HepG2 (cell line): Measurements from ENCODE around the gene CXCL8. TPM values are rescaled to one million over a fixed set of nuclear protein-coding genes. Genes with fewer than 3 reads are reported as not detected.

ENCODE experiments used
- ATAC-seq: fragments of 200-7000 bp; cut with Tn5 transposase; 3 replicates; pipeline ENCODE4 v1.9.1; 2020; ENCODE audit warnings: mild to moderate bottlenecking, moderate library complexity
- BruUV-seq: library from RNA; stranded (reverse); fragments of 400-500 nt; replicated peaks from 2 replicates; lab custom pipeline; 2021; lab: Mats Ljungman, UMichigan
- CTCF ChIA-PET: fragments of 300-600 bp; formaldehyde crosslinking; extraction: SDS; loops from one replicate; lab custom pipeline; 2021; ENCODE audit warnings: low total read pairs, inconsistent platforms, low intra/inter-chr PET ratio; lab: Yijun Ruan, JAX
- POLR2A ChIA-PET: fragments of 350-600 bp; sonication (Branson Sonifier 250); formaldehyde crosslinking; loops from one replicate; lab custom pipeline; 2020; ENCODE audit warnings: antibody characterized with exemption, inconsistent platforms; lab: Yijun Ruan, JAX
- DNase-seq: peaks from one replicate; pipeline ENCODE4 v3.0.0-alpha.2; 2015; ENCODE audit warnings: low spot score
- FAIRE-seq: peaks from 3 replicates; lab custom pipeline; 2011; peaks lifted over from hg19 to GRCh38; lab: Jason Lieb, UNC
- H2AFZ ChIP-seq: one replicate; pipeline ENCODE4 v1.6.1; 2011; ENCODE audit warnings: low read length, inconsistent platforms
- H3K27ac ChIP-seq: fragments of 300-600 bp; 3 replicates; pipeline ENCODE4 v1.8.0; 2011; ENCODE audit warnings: mixed run types, mild to moderate bottlenecking, mixed read lengths, low read length, inconsistent platforms; ENCODE audit not compliant: insufficient read depth; ENCODE audit errors: extremely low read length
- H3K27me3 ChIP-seq, 2 experiments: fragments of 200-600 bp in 1 of 2; 2 replicates in 1 of 2; 3 replicates in 1 of 2; pipeline versions ENCODE4 v1.6.0 to v1.8.0; 2011; ENCODE audit warnings: low read length in 2 of 2, mild to moderate bottlenecking in 2 of 2, moderate library complexity in 2 of 2, inconsistent platforms in 1 of 2; ENCODE audit not compliant: insufficient read depth in 2 of 2, control insufficient read depth in 1 of 2
- H3K36me3 ChIP-seq, 2 experiments: fragments of 200-600 bp in 1 of 2; replicated peaks in 1 of 2; 2 replicates in 1 of 2; 3 replicates in 1 of 2; pipeline versions ENCODE4 v1.5.1 to v1.8.0; 2011; ENCODE audit warnings: low read length in 2 of 2, inconsistent platforms in 1 of 2; ENCODE audit not compliant: insufficient read depth in 2 of 2, control insufficient read depth in 1 of 2
- H3K4me1 ChIP-seq: 2 replicates; pipeline ENCODE4 v1.5.1; 2012; ENCODE audit warnings: low read length, inconsistent platforms; ENCODE audit not compliant: insufficient read depth
- H3K4me2 ChIP-seq: 2 replicates; pipeline ENCODE4 v1.6.0; 2011; ENCODE audit warnings: low read depth, low read length, inconsistent platforms
- H3K4me3 ChIP-seq, 3 experiments: fragments of 200-600 bp in 1 of 3; sonication (generic), shearing (Covaris generic) in 1 of 3; replicated peaks in 1 of 3; 2 replicates each; pipeline ENCODE4 v1.5.1; 2011 to 2016; ENCODE audit warnings: low read length in 3 of 3, inconsistent platforms in 2 of 3, low read depth in 2 of 3, mild to moderate bottlenecking in 2 of 3, control low read depth in 1 of 3, mixed read lengths in 1 of 3; ENCODE audit not compliant: insufficient read depth in 1 of 3
- H3K79me2 ChIP-seq: one replicate; pipeline ENCODE4 v1.6.1; 2011; ENCODE audit warnings: low read length, inconsistent platforms; ENCODE audit not compliant: insufficient read depth
- H3K9ac ChIP-seq: 2 replicates; pipeline ENCODE4 v1.6.0; 2011; ENCODE audit warnings: mild to moderate bottlenecking, low read depth, low read length, inconsistent platforms; ENCODE audit not compliant: insufficient read depth
- H3K9me3 ChIP-seq: 2 replicates; pipeline ENCODE4 v1.5.1; 2012; ENCODE audit warnings: mild to moderate bottlenecking, low read length
- H4K20me1 ChIP-seq: 2 replicates; pipeline ENCODE4 v1.6.0; 2011; ENCODE audit warnings: inconsistent platforms, mild to moderate bottlenecking, low read length, moderate library complexity; ENCODE audit not compliant: insufficient read depth
- AGO1 ChIP-seq: fragments of 200-400 bp; formaldehyde crosslinking; IDR thresholded peaks from 2 replicates; pipeline ENCODE4 v1.6.1; 2017; ENCODE audit warnings: mild to moderate bottlenecking, low read depth, low read length, moderate library complexity; ENCODE audit not compliant: poor library complexity, severe bottlenecking
- BRF2 ChIP-seq: sonication (generic); formaldehyde crosslinking; IDR thresholded peaks from 2 replicates; pipeline ENCODE4 v1.8.1; 2022; ENCODE audit warnings: mild to moderate bottlenecking, missing genetic modification reagents
- ERF ChIP-seq: IDR thresholded peaks from 2 replicates; pipeline ENCODE4 v1.6.1; 2018; ENCODE audit warnings: missing biosample characterization, missing genetic modification reagents
- HMGXB4 ChIP-seq, 2 experiments: sonication (generic) in 1 of 2; formaldehyde crosslinking in 1 of 2; IDR thresholded peaks; 2 replicates each; pipeline versions ENCODE4 v1.4.0 to v1.6.1; 2018 to 2020; ENCODE audit warnings: missing genetic modification reagents in 2 of 2, borderline replicate concordance in 1 of 2, low read depth in 1 of 2, mild to moderate bottlenecking in 1 of 2, missing biosample characterization in 1 of 2
- HOXA9 ChIP-seq: sonication (generic); formaldehyde crosslinking; IDR thresholded peaks from 2 replicates; pipeline ENCODE4 v1.8.1; 2022; ENCODE audit warnings: missing genetic modification reagents, mild to moderate bottlenecking, moderate library complexity, borderline replicate concordance
- KDM1A ChIP-seq: IDR thresholded peaks from 2 replicates; pipeline ENCODE4 v1.6.1; 2016; ENCODE audit warnings: missing compliant biosample characterization
- REL ChIP-seq: sonication (generic); formaldehyde crosslinking; conservative IDR thresholded peaks from 2 replicates; pipeline ENCODE4 v1.8.0; 2022; ENCODE audit warnings: mild to moderate bottlenecking, missing genetic modification reagents, moderate library complexity
- TBX3 ChIP-seq: fragments of 450-650 bp; IDR thresholded peaks from 2 replicates; pipeline ENCODE4 v1.6.1; 2017; ENCODE audit warnings: antibody characterized with exemption, mild to moderate bottlenecking, inconsistent platforms, borderline replicate concordance
- ZFP36 ChIP-seq: fragments of 150-350 bp; IDR thresholded peaks from 2 replicates; pipeline ENCODE4 v1.6.1; 2018; ENCODE audit warnings: borderline replicate concordance, low read length, low read depth; ENCODE audit not compliant: partially characterized antibody
- ZMYM2 ChIP-seq: sonication (generic); formaldehyde crosslinking; IDR thresholded peaks from 2 replicates; pipeline ENCODE4 v1.8.0; 2022; ENCODE audit warnings: mild to moderate bottlenecking, missing genetic modification reagents
- ZNF383 ChIP-seq: sonication (generic); formaldehyde crosslinking; IDR thresholded peaks from 2 replicates; pipeline ENCODE4 v1.4.0; 2020; ENCODE audit warnings: missing genetic modification reagents, mild to moderate bottlenecking, borderline replicate concordance
- ZNF615 ChIP-seq: sonication (generic); formaldehyde crosslinking; IDR thresholded peaks from 2 replicates; pipeline ENCODE4 v1.5.0; 2020; ENCODE audit warnings: mild to moderate bottlenecking, missing genetic modification reagents, borderline replicate concordance
- ZNF768 ChIP-seq: sonication (generic); formaldehyde crosslinking; IDR thresholded peaks from 2 replicates; pipeline ENCODE4 v1.4.0; 2020; ENCODE audit warnings: missing genetic modification reagents
- ZNF790 ChIP-seq: sonication (generic); formaldehyde crosslinking; IDR thresholded peaks from 2 replicates; pipeline ENCODE4 v1.8.0; 2022; ENCODE audit warnings: missing genetic modification reagents, mild to moderate bottlenecking, borderline replicate concordance
- WGBS: methylation state at CpG from one replicate; pipeline ENCODE4 v1.1.6; 2017; ENCODE audit warnings: low lambda C conversion rate; 5-methylcytosine and 5-hydroxymethylcytosine counted together
- in situ Hi-C: cut with HindIII; loops from 2 replicates; pipeline ENCODE4 v1.10.0; 2017; ENCODE audit warnings: low pct_unique_long_range_greater_than_20kb; ENCODE audit not compliant: extremely low pct_ligation_motif_present
- intact Hi-C: fragments of 100-400 bp; cut with micrococcal nuclease; formaldehyde crosslinking; loops from one replicate; pipeline ENCODE4 v1.10.0; 2022; ENCODE audit not compliant: unreplicated experiment
- polyA plus RNA-seq, 8 experiments: library from polyadenylated mRNA; depleted of rRNA in 3 of 8; stranded (reverse) in 7 of 8; unstranded in 1 of 8; fragments of >200 nt; fragmentation: Illumina TruSeq in 4 of 8; extraction: Trizol in 4 of 8; gene quantifications; 2 replicates each; pipeline versions ENCODE4 v1.2.1 to v1.2.3, GENCODE V29; 2011 to 2016; ENCODE audit warnings: low read depth in 4 of 8, missing spikeins in 1 of 8, mixed read lengths in 1 of 8; ENCODE audit not compliant: insufficient read depth in 1 of 8
- total RNA-seq, 5 experiments: library from RNA; depleted of rRNA; stranded (reverse); fragments of >200 nt; fragmentation: Illumina TruSeq; extraction: Trizol; gene quantifications; 2 replicates each; pipeline ENCODE4 v1.2.3, GENCODE V29; 2016; ENCODE audit warnings: low read depth in 1 of 5

CXCL8 gene
- total and polyA plus RNA-seq, 2 of the 13 experiments (the other 11 are each of a cell fraction or from before 2014, with no cell fraction given): 1.8 to 7.8 TPM

- FAIRE-seq: no peak
- ATAC-seq: no peak
These were observed 37.2 kb downstream of the CXCL8 start for GRCh38 chr4:73777612-73778011.

More at GRCh38 chr4:73777612-73778011, 37.2 kb downstream of the CXCL8 start:
- H3K4me2 ChIP-seq: no peak overlapping the region
- no peak overlapping the region for H3K4me3 ChIP-seq
- no peak overlapping the region for H2AFZ ChIP-seq
- CTCF ChIA-PET: no interaction called here
- no peaks in the 10 kb centered on the region for H3K27me3 ChIP-seq
- H4K20me1 ChIP-seq: no peaks in the 10 kb centered on the region
- no peaks in the 10 kb centered on the region for H3K4me1 ChIP-seq
- H3K27ac ChIP-seq: no peak overlapping the region
- TF ChIP-seq BRF2 (CRISPR knock-in tag) (no peak), ZNF790 (CRISPR knock-in tag) (no peak), REL (no peak), KDM1A (CRISPR knock-in tag) (no peak), ZMYM2 (CRISPR knock-in tag) (no peak), TBX3 (no peak), HMGXB4 (CRISPR knock-in tag; IDR thresholded peaks at IDR 0.05; ENCODE audit: borderline replicate concordance in 1 of 2, low read depth in 1 of 2) (no peak), AGO1 (no peak), ZNF615 (CRISPR knock-in tag) (no peak), ZFP36 (no peak), ZNF383 (no peak), HOXA9 (CRISPR knock-in tag) (no peak), ERF (CRISPR knock-in tag) (no peak), ZNF768 (CRISPR knock-in tag) (no peak)
- TF ChIP-seq, all 625 proteins: peak for 0
- Histone ChIP-seq H3K36me3 (no peaks in the 10 kb centered on the region), H3K9me3 (no peaks in the 10 kb centered on the region), H3K9ac (no peak overlapping the region), H3K79me2 (no peaks in the 10 kb centered on the region)
- intact Hi-C loops (no loop called here), in situ Hi-C loops (no loop called here)
- POLR2A ChIA-PET: no interaction called here
- DNase-seq: no peak
- BruUV-seq: no TSS peak
- 2% methylated on average over 3 of the region's 3 CpGs for WGBS
